ENCODE measurements around the gene CPEB4. TPM values are rescaled to one million over a fixed set of nuclear protein-coding genes. Genes with fewer than 3 reads are reported as not detected.

The CPEB4 gene
- total RNA-seq, 1 donor from 2014 or later: 12.5 TPM

GRCh38 chr5:173857234-173857633, 30.9 kb upstream of the CPEB4 start:
- Mint-ChIP-seq H3K27me3 (ENCODE audit: insufficient read depth, low read depth) (peaks cover 7% of the 10 kb centered on the region), H3K9me3 (no peaks in the 10 kb centered on the region), H3K27ac (no peak overlapping the region), H3K4me1 (peaks cover 19% of the 10 kb centered on the region), H3K4me3 (no peak overlapping the region), H3K36me3 (no peaks in the 10 kb centered on the region)
- no peak for DNase-seq (ENCODE audit: low spot score)
- H3K4me1 ChIP-seq: no peaks in the 10 kb centered on the region
- H3K4me3 ChIP-seq: no peak overlapping the region
- H3K9me3 ChIP-seq (ENCODE audit: low read depth): no peaks in the 10 kb centered on the region
- no peak overlapping the region for H2AFZ ChIP-seq (replicated peaks)
- H3K9ac ChIP-seq: no peak overlapping the region
- no peak for TF ChIP-seq EZH2 (IDR thresholded peaks at IDR 0.05)
- no peak for TF ChIP-seq CTCF (IDR thresholded peaks at IDR 0.05)
- TF ChIP-seq EZH2phosphoT487 (IDR thresholded peaks at IDR 0.05): no peak
- H3K79me2 ChIP-seq (ENCODE audit: low read depth): no peaks in the 10 kb centered on the region
- no peaks in the 10 kb centered on the region for H3F3A ChIP-seq (ENCODE audit: low read depth)
- no peak overlapping the region for H3K4me2 ChIP-seq
- H3K36me3 ChIP-seq: no peaks in the 10 kb centered on the region
- no peaks in the 10 kb centered on the region for H4K20me1 ChIP-seq (ENCODE audit: low read depth)
- no peaks in the 10 kb centered on the region for H3K27me3 ChIP-seq
- no peak overlapping the region for H3K27ac ChIP-seq

GRCh38 chr5:173858021-173858669, 30.0 kb upstream of the CPEB4 start:
- Histone ChIP-seq H3K9ac (no peak overlapping the region), H3K9me3 (ENCODE audit: low read depth) (no peaks in the 10 kb centered on the region), H4K20me1 (ENCODE audit: low read depth) (no peaks in the 10 kb centered on the region), H3K4me1 (no peaks in the 10 kb centered on the region), H3K4me3 (no peak overlapping the region), H3F3A (ENCODE audit: low read depth) (no peaks in the 10 kb centered on the region), H3K79me2 (ENCODE audit: low read depth) (no peaks in the 10 kb centered on the region), H3K4me2 (no peak overlapping the region), H3K27ac (no peak overlapping the region), H3K36me3 (no peaks in the 10 kb centered on the region), H3K27me3 (no peaks in the 10 kb centered on the region), H2AFZ (replicated peaks) (no peak overlapping the region)
- H3K36me3 Mint-ChIP-seq: no peaks in the 10 kb centered on the region
- peaks cover 5% of the 10 kb centered on the region for H3K27me3 Mint-ChIP-seq (ENCODE audit: insufficient read depth, low read depth)
- DNase-seq (ENCODE audit: low spot score): no peak
- H3K9me3 Mint-ChIP-seq: no peaks in the 10 kb centered on the region
- H3K4me1 Mint-ChIP-seq: peaks cover 22% of the 10 kb centered on the region
- H3K27ac Mint-ChIP-seq: no peak overlapping the region
- TF ChIP-seq EZH2phosphoT487 (IDR thresholded peaks at IDR 0.05): no peak
- no peak for TF ChIP-seq CTCF (IDR thresholded peaks at IDR 0.05)
- no peak for TF ChIP-seq EZH2 (IDR thresholded peaks at IDR 0.05)
- no peak overlapping the region for H3K4me3 Mint-ChIP-seq

- Histone ChIP-seq H3K4me1 (no peaks in the 10 kb centered on the region), H3K27ac (no peak overlapping the region), H3K9me3 (ENCODE audit: low read depth) (no peaks in the 10 kb centered on the region), H3K27me3 (no peaks in the 10 kb centered on the region), H3K36me3 (no peaks in the 10 kb centered on the region), H3K9ac (no peak overlapping the region), H3F3A (ENCODE audit: low read depth) (no peaks in the 10 kb centered on the region), H3K79me2 (ENCODE audit: low read depth) (no peaks in the 10 kb centered on the region), H3K4me3 (no peak overlapping the region), H2AFZ (replicated peaks) (no peak overlapping the region), H4K20me1 (ENCODE audit: low read depth) (no peaks in the 10 kb centered on the region), H3K4me2 (no peak overlapping the region)
- Mint-ChIP-seq H3K4me1 (peaks cover 29% of the 10 kb centered on the region), H3K27ac (peak overlapping the region; percentile 53), H3K4me3 (no peak overlapping the region), H3K27me3 (ENCODE audit: insufficient read depth, low read depth) (peaks cover 5% of the 10 kb centered on the region), H3K36me3 (no peaks in the 10 kb centered on the region), H3K9me3 (no peaks in the 10 kb centered on the region)
- DNase-seq (ENCODE audit: low spot score): no peak
- no peak for TF ChIP-seq CTCF (IDR thresholded peaks at IDR 0.05)
- no peak for TF ChIP-seq EZH2phosphoT487 (IDR thresholded peaks at IDR 0.05)
- TF ChIP-seq EZH2 (IDR thresholded peaks at IDR 0.05): no peak
Measured at GRCh38 chr5:173858670-173859407, 29.3 kb upstream of the CPEB4 start.
